Measurements from ENCODE around the gene GIMAP2.

The GIMAP2 gene

GRCh38 chr7:150716368-150716767 is 30.9 kb downstream of the GIMAP2 start, which contains the start of gene GIMAP1:
TSS of gene GIMAP1 (plus strand) at chr7:150716613. CDS start at chr7:150719048, 2,435 bp downstream.
- TF ChIP-seq GATA1 (IDR thresholded peaks at IDR 0.05; ENCODE audit: low read depth, low read length) (no peak), POLR2A (IDR thresholded peaks at IDR 0.05; ENCODE audit: low read length) (no peak)
- no peak for DNase-seq

GRCh38 chr7:150716939-150717338 is 31.4 kb downstream of the GIMAP2 start:
- no peak for DNase-seq
- TF ChIP-seq GATA1 (IDR thresholded peaks at IDR 0.05; ENCODE audit: low read depth, low read length) (no peak), POLR2A (IDR thresholded peaks at IDR 0.05; ENCODE audit: low read length) (no peak)

- TF ChIP-seq GATA1 (IDR thresholded peaks at IDR 0.05; ENCODE audit: low read depth, low read length) (no peak), POLR2A (IDR thresholded peaks at IDR 0.05; ENCODE audit: low read length) (no peak)
Observed at GRCh38 chr7:150717814-150718420, 32.4 kb downstream of the GIMAP2 start.

GRCh38 chr7:150719436-150719835 is 33.9 kb downstream of the GIMAP2 start:
- TF ChIP-seq GATA1 (IDR thresholded peaks at IDR 0.05; ENCODE audit: low read depth, low read length) (no peak), POLR2A (IDR thresholded peaks at IDR 0.05; ENCODE audit: low read length) (no peak)
- no peak for DNase-seq

More at GRCh38 chr7:150717814-150718420, 32.4 kb downstream of the GIMAP2 start:
- DNase-seq, result no peak

- DNase-seq, result no peak
- TF ChIP-seq POLR2A (IDR thresholded peaks at IDR 0.05; ENCODE audit: low read length) (no peak), GATA1 (IDR thresholded peaks at IDR 0.05; ENCODE audit: low read depth, low read length) (no peak)
Observed at GRCh38 chr7:150719960-150720891, 34.7 kb downstream of the GIMAP2 start.

GRCh38 chr7:150721970-150722373 is 36.5 kb downstream of the GIMAP2 start:
- no peak for DNase-seq
- TF ChIP-seq POLR2A (IDR thresholded peaks at IDR 0.05; ENCODE audit: low read length) (no peak), GATA1 (IDR thresholded peaks at IDR 0.05; ENCODE audit: low read depth, low read length) (no peak)

- TF ChIP-seq GATA1 (IDR thresholded peaks at IDR 0.05; ENCODE audit: low read depth, low read length) (no peak), POLR2A (IDR thresholded peaks at IDR 0.05; ENCODE audit: low read length) (no peak)
- no peak for DNase-seq
Observed at GRCh38 chr7:150722431-150722931, 37.0 kb downstream of the GIMAP2 start.

GRCh38 chr7:150723467-150723866 is 38.0 kb downstream of the GIMAP2 start:
- no peak for DNase-seq
- TF ChIP-seq POLR2A (IDR thresholded peaks at IDR 0.05; ENCODE audit: low read length) (no peak), GATA1 (IDR thresholded peaks at IDR 0.05; ENCODE audit: low read depth, low read length) (no peak)

- no peak for DNase-seq
- TF ChIP-seq GATA1 (IDR thresholded peaks at IDR 0.05; ENCODE audit: low read depth, low read length) (no peak), POLR2A (IDR thresholded peaks at IDR 0.05; ENCODE audit: low read length) (no peak)
Observed at GRCh38 chr7:150727381-150727780, 41.9 kb downstream of the GIMAP2 start.

- TF ChIP-seq GATA1 (IDR thresholded peaks at IDR 0.05; ENCODE audit: low read depth, low read length) (no peak), POLR2A (IDR thresholded peaks at IDR 0.05; ENCODE audit: low read length) (no peak)
- no peak for DNase-seq
Observed at GRCh38 chr7:150728011-150728410, 42.5 kb downstream of the GIMAP2 start.

GRCh38 chr7:150728609-150729008 is 43.1 kb downstream of the GIMAP2 start:
- no peak for DNase-seq
- TF ChIP-seq POLR2A (IDR thresholded peaks at IDR 0.05; ENCODE audit: low read length) (no peak), GATA1 (IDR thresholded peaks at IDR 0.05; ENCODE audit: low read depth, low read length) (no peak)

- TF ChIP-seq POLR2A (IDR thresholded peaks at IDR 0.05; ENCODE audit: low read length) (no peak), GATA1 (IDR thresholded peaks at IDR 0.05; ENCODE audit: low read depth, low read length) (no peak)
- no peak for DNase-seq
Observed at GRCh38 chr7:150731916-150732315, 46.4 kb downstream of the GIMAP2 start.

- TF ChIP-seq GATA1 (IDR thresholded peaks at IDR 0.05; ENCODE audit: low read depth, low read length) (no peak), POLR2A (IDR thresholded peaks at IDR 0.05; ENCODE audit: low read length) (no peak)
Observed at GRCh38 chr7:150732786-150733481, 47.4 kb downstream of the GIMAP2 start.

More at GRCh38 chr7:150732786-150733481, 47.4 kb downstream of the GIMAP2 start:
- no peak for DNase-seq

Data from erythroblast (primary cell).